BE2C (cell line): Measurements from ENCODE around the gene HEY2.

ENCODE experiments used
- DNase-seq: peaks from one replicate; pipeline ENCODE4 v3.0.0-alpha.2; 2020
- H3K27me3 ChIP-seq: fragments of 250-450 bp; sonication (Bioruptor Pico); 2 replicates; pipeline ENCODE4 v1.5.1; 2020; ENCODE audit warnings: mild to moderate bottlenecking
- H3K36me3 ChIP-seq: fragments of 250-450 bp; sonication (Bioruptor Pico); 2 replicates; pipeline ENCODE4 v1.5.1; 2020; ENCODE audit warnings: mild to moderate bottlenecking
- H3K4me1 ChIP-seq: fragments of 250-450 bp; sonication (Bioruptor Pico); 2 replicates; pipeline ENCODE4 v1.5.1; 2020
- H3K4me3 ChIP-seq: 2 replicates; pipeline ENCODE4 v1.5.1; 2011; ENCODE audit warnings: low read depth, low read length
- H3K9me3 ChIP-seq: fragments of 250-450 bp; sonication (Bioruptor Pico); 2 replicates; pipeline ENCODE4 v1.5.1; 2020
- TF ChIP-seq, protein P1 (sequence below): IDR thresholded peaks from 2 replicates; pipeline ENCODE4 v1.5.1; 2012; ENCODE audit warnings: mild to moderate bottlenecking, low read depth, low read length

Gene HEY2

DNA sequence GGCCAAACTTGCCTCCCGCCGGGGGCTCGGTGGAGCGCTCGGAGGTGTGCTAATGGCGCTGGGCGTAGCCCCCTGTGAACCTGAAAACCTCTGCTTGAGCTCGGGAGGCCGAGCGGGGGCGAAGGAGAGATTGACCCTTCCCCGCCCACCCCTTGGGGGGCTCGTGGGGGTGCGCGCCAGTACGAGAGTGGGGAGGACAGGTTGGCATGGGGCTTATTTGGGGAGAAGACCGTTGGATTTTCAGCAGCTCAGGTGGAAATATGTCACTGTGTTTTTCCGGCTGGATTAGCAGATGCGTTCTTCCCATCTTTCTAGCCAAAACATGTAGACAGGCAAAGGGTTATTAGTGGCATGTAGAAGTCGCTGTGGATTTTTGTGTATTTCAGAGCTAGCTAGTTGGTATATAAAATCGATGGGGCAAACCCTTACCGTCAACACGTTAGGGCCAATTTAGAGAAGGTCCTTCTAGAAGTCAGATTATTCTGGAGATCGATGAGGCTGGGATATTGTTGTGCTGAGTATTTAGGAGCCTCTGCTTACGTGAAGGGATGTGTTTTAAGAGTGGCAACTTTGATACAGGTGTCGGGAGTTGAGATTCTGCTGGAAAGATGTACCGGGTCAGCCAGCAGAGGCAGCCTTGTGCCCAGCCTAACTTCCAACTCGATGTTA is 41.9 kb downstream of the HEY2 start:
- H3K4me1 ChIP-seq, result peaks cover 26% of the 10 kb centered on the region
- TF ChIP-seq, protein P1, sequence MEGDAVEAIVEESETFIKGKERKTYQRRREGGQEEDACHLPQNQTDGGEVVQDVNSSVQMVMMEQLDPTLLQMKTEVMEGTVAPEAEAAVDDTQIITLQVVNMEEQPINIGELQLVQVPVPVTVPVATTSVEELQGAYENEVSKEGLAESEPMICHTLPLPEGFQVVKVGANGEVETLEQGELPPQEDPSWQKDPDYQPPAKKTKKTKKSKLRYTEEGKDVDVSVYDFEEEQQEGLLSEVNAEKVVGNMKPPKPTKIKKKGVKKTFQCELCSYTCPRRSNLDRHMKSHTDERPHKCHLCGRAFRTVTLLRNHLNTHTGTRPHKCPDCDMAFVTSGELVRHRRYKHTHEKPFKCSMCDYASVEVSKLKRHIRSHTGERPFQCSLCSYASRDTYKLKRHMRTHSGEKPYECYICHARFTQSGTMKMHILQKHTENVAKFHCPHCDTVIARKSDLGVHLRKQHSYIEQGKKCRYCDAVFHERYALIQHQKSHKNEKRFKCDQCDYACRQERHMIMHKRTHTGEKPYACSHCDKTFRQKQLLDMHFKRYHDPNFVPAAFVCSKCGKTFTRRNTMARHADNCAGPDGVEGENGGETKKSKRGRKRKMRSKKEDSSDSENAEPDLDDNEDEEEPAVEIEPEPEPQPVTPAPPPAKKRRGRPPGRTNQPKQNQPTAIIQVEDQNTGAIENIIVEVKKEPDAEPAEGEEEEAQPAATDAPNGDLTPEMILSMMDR, result peak; percentile 72

DNA sequence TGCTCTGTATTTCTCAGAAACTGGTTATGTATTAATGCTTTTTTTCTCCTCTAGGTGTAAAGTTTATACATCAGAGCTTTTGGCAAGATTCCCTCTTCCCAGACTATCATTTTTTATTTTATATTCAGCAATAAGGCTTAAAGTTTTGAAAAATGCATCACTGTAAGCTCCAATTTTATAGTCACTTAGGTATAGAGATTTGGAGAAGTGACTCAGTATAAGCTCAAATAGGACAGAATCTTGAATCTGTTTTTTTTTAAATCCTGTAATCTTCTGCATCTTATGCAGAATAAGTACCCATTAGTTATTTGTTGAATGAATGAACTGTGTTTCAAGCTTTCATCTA is 42.4 kb downstream of the HEY2 start:
- TF ChIP-seq, protein P1, result no peak
- no peak for DNase-seq
- H3K9me3 ChIP-seq, result no peaks in the 10 kb centered on the region
- peaks cover 26% of the 10 kb centered on the region for H3K4me1 ChIP-seq
- H3K27me3 ChIP-seq, result no peaks in the 10 kb centered on the region
- H3K4me3 ChIP-seq, result peak overlapping the region; percentile 77
- peaks cover 2% of the 10 kb centered on the region for H3K36me3 ChIP-seq

More for the DNA sequence above, 41.9 kb downstream of the HEY2 start:
- Histone ChIP-seq H3K36me3 (no peaks in the 10 kb centered on the region; the same call in 1 of the 2 replicates), H3K4me3 (peak overlapping the region; percentile 77), H3K9me3 (no peaks in the 10 kb centered on the region), H3K27me3 (no peaks in the 10 kb centered on the region)
- peak; percentile 60 for DNase-seq

DNA sequence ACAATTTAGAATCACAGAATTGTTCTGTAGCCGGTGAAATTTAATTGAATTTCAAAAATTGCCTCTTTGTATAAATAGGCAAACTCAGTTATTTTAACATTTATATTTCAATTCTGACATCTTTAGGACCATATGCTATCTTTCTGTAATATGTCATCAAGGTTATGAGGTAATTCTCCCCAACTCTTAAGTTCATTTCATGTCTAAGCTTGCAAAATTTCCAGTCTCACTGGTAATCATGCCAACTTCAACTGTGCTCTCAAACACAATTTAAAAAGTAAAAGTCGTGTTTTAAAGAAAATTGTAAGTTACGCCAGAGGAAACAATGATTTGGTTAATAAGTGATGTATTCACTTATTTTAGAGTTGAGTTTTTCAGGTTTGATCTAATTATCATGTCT is 42.7 kb downstream of the HEY2 start:
- Histone ChIP-seq H3K4me1 (peaks cover 30% of the 10 kb centered on the region), H3K36me3 (peaks cover 6% of the 10 kb centered on the region), H3K9me3 (no peaks in the 10 kb centered on the region), H3K27me3 (no peaks in the 10 kb centered on the region), H3K4me3 (peak overlapping the region; percentile 77)
- DNase-seq, result no peak
- TF ChIP-seq, protein P1, result no peak

- H3K4me1 ChIP-seq, result peaks cover 34% of the 10 kb centered on the region
- no peaks in the 10 kb centered on the region for H3K9me3 ChIP-seq
- DNase-seq, result no peak
- H3K4me3 ChIP-seq, result peak overlapping the region; percentile 77
- TF ChIP-seq, protein P1, result no peak
- peaks cover 11% of the 10 kb centered on the region for H3K36me3 ChIP-seq
- no peaks in the 10 kb centered on the region for H3K27me3 ChIP-seq
Observed at GRCh38 chr6:125792680-125793079, 43.2 kb downstream of the HEY2 start.

GRCh38 chr6:125793280-125793679 is 43.8 kb downstream of the HEY2 start:
- H3K4me1 ChIP-seq, result peaks cover 36% of the 10 kb centered on the region
- DNase-seq, result peak; percentile 60
- H3K4me3 ChIP-seq, result peak overlapping the region; percentile 77
- no peaks in the 10 kb centered on the region for H3K9me3 ChIP-seq
- no peaks in the 10 kb centered on the region for H3K27me3 ChIP-seq
- peaks cover 17% of the 10 kb centered on the region for H3K36me3 ChIP-seq
- TF ChIP-seq, protein P1, result no peak

DNA sequence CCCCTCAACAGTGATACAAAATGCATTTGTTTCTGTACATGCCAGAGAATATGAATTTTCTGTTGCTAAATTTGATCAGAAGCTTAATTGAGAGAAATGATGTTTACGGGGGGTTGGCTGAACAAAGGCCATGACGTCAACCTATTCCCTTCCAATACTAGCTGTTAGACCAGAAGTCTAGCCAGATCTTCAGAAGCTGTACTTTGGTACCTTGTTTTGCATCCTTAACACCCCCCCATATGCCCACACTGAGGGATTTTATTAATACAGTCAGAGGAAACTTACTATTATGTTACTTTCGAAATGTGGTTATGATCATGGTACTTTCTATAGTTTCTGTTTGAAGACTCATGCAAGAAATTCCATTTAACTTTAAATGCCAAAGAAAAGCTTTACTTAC is 44.4 kb downstream of the HEY2 start:
- peak; percentile 23 for DNase-seq
- H3K27me3 ChIP-seq, result no peaks in the 10 kb centered on the region
- peak overlapping the region; percentile 77 for H3K4me3 ChIP-seq
- H3K9me3 ChIP-seq, result no peaks in the 10 kb centered on the region
- H3K36me3 ChIP-seq, result peaks cover 18% of the 10 kb centered on the region
- TF ChIP-seq, protein P1, result no peak
- H3K4me1 ChIP-seq, result peaks cover 36% of the 10 kb centered on the region
